HFFc6 (cell line): Measurements from ENCODE around the gene PSMD3. TPM values are rescaled to one million over a fixed set of nuclear protein-coding genes. Genes with fewer than 3 reads are reported as not detected.
"Not testable (repeated sequence)": the region's sequence is repeated elsewhere in the genome, so short reads cannot be mapped to it uniquely, and the experiment has no call there.

ENCODE experiments used
- DNase-seq: peaks from one replicate; pipeline ENCODE4 v3.0.0-alpha.2; 2018
- H3K27ac Mint-ChIP-seq: 2 replicates; pipeline ENCODE4 v1.8.0; 2020; ENCODE audit warnings: mild to moderate bottlenecking, mixed read lengths
- H3K27me3 Mint-ChIP-seq: 2 replicates; pipeline ENCODE4 v1.8.0; 2021; ENCODE audit warnings: mild to moderate bottlenecking, moderate library complexity, mixed read lengths; ENCODE audit not compliant: insufficient read depth
- H3K36me3 Mint-ChIP-seq: 2 replicates; pipeline ENCODE4 v1.8.0; 2021; ENCODE audit warnings: low read depth, mixed read lengths
- H3K4me1 Mint-ChIP-seq: 2 replicates; pipeline ENCODE4 v1.8.0; 2020; ENCODE audit warnings: low read depth, mixed read lengths
- H3K4me3 Mint-ChIP-seq: 2 replicates; pipeline ENCODE4 v1.8.0; 2020; ENCODE audit warnings: mild to moderate bottlenecking, moderate library complexity, mixed read lengths
- H3K9me3 Mint-ChIP-seq: 2 replicates; pipeline ENCODE4 v1.8.0; 2020; ENCODE audit warnings: mild to moderate bottlenecking, mixed read lengths
- CTCF ChIP-seq: fragments of 200-600 bp; sonication (generic); IDR thresholded peaks from 2 replicates; pipeline ENCODE4 v1.5.0; 2021; ENCODE audit warnings: antibody characterized with exemption, mild to moderate bottlenecking
- total RNA-seq, 6 experiments: library from RNA; stranded (reverse); fragmentation: NEBNext Ultra II Directional; extraction: Animal tissue kit (Norgen Biotek cat#: 25700); gene quantifications; 2 replicates in 1 of 6; 3 replicates in 5 of 6; pipeline ENCODE4 v1.2.3, GENCODE V29; 2021

The PSMD3 gene
- total RNA-seq, 6 experiments from 2014 or later, result 143 to 169 (median 160) TPM

GRCh38 chr17:39996800-39997199 is 16.2 kb downstream of the PSMD3 start:
- TF ChIP-seq CTCF, result no peak
- DNase-seq, result no peak
- Mint-ChIP-seq H3K9me3 (no peaks in the 10 kb centered on the region), H3K4me3 (no peak overlapping the region), H3K27me3 (no peaks in the 10 kb centered on the region; the same call in 1 of the 2 replicates), H3K36me3 (peaks cover 37% of the 10 kb centered on the region), H3K4me1 (peaks cover 10% of the 10 kb centered on the region; the same call in 1 of the 2 replicates), H3K27ac (no peak overlapping the region)

- no peaks in the 10 kb centered on the region; the same call in 1 of the 2 replicates for H3K27me3 Mint-ChIP-seq
- TF ChIP-seq CTCF, result no peak
- H3K4me1 Mint-ChIP-seq, result peaks cover 10% of the 10 kb centered on the region; the same call in 1 of the 2 replicates
- H3K4me3 Mint-ChIP-seq, result no peak overlapping the region
- DNase-seq, result no peak
- H3K27ac Mint-ChIP-seq, result no peak overlapping the region
- peaks cover 33% of the 10 kb centered on the region for H3K36me3 Mint-ChIP-seq
- no peaks in the 10 kb centered on the region for H3K9me3 Mint-ChIP-seq
Observed at GRCh38 chr17:39997543-39997942, 16.9 kb downstream of the PSMD3 start.

- Mint-ChIP-seq H3K27ac (peak overlapping the region; percentile 51), H3K9me3 (no peaks in the 10 kb centered on the region), H3K36me3 (peaks cover 19% of the 10 kb centered on the region; the same call in 1 of the 2 replicates), H3K4me3 (no peak overlapping the region), H3K4me1 (peaks cover 10% of the 10 kb centered on the region; the same call in 1 of the 2 replicates), H3K27me3 (no peaks in the 10 kb centered on the region; the same call in 1 of the 2 replicates)
- no peak for DNase-seq
- TF ChIP-seq CTCF, result no peak
Observed at GRCh38 chr17:39999067-39999466, 18.5 kb downstream of the PSMD3 start.

GRCh38 chr17:40000161-40000560 is 19.6 kb downstream of the PSMD3 start:
- H3K27me3 Mint-ChIP-seq, result no peaks in the 10 kb centered on the region; the same call in none of the 2 replicates
- H3K4me1 Mint-ChIP-seq, result peaks cover 10% of the 10 kb centered on the region; the same call in 1 of the 2 replicates
- no peak overlapping the region for H3K4me3 Mint-ChIP-seq

GRCh38 chr17:40001335-40001734 is 20.7 kb downstream of the PSMD3 start:
- not testable (repeated sequence) for H3K27me3 Mint-ChIP-seq, H3K4me3 Mint-ChIP-seq, H3K36me3 Mint-ChIP-seq, DNase-seq, H3K27ac Mint-ChIP-seq, H3K9me3 Mint-ChIP-seq
- H3K4me1 Mint-ChIP-seq, result peaks cover 10% of the 10 kb centered on the region; the same call in 1 of the 2 replicates

More at GRCh38 chr17:40000161-40000560, 19.6 kb downstream of the PSMD3 start:
- H3K9me3 Mint-ChIP-seq, result no peaks in the 10 kb centered on the region
- H3K36me3 Mint-ChIP-seq, result peaks cover 10% of the 10 kb centered on the region; the same call in 1 of the 2 replicates
- H3K27ac Mint-ChIP-seq, result no peak overlapping the region
- no peak for DNase-seq
- TF ChIP-seq CTCF, result no peak

- H3K27me3 Mint-ChIP-seq, result no peaks in the 10 kb centered on the region; the same call in 1 of the 2 replicates
- H3K36me3 Mint-ChIP-seq, result no peaks in the 10 kb centered on the region
- TF ChIP-seq CTCF, result no peak
- peaks cover 3% of the 10 kb centered on the region; the same call in 1 of the 2 replicates for H3K4me1 Mint-ChIP-seq
- no peaks in the 10 kb centered on the region for H3K9me3 Mint-ChIP-seq
- no peak overlapping the region for H3K4me3 Mint-ChIP-seq
- no peak for DNase-seq
- H3K27ac Mint-ChIP-seq, result no peak overlapping the region
Observed at GRCh38 chr17:40004072-40004471, 23.5 kb downstream of the PSMD3 start.
